Ishikawa (cell line): ENCODE measurements around the gene RNU6-1.

Experiments used
- CEBPB ChIP-seq: IDR thresholded peaks from 2 replicates; pipeline ENCODE4 v1.6.1; 2012
- CREB1 ChIP-seq: IDR thresholded peaks from 2 replicates; pipeline ENCODE4 v1.6.1; 2012; ENCODE audit warnings: low read depth
- EGR1 ChIP-seq: IDR thresholded peaks from 2 replicates; pipeline ENCODE4 v1.6.1; 2012
- EP300 ChIP-seq: IDR thresholded peaks from 2 replicates; pipeline ENCODE4 v1.6.1; 2012; ENCODE audit warnings: borderline replicate concordance
- FOXM1 ChIP-seq: IDR thresholded peaks from 2 replicates; pipeline ENCODE4 v1.6.1; 2012; ENCODE audit warnings: low read depth, borderline replicate concordance
- NFIC ChIP-seq: IDR thresholded peaks from 2 replicates; pipeline ENCODE4 v1.6.1; 2012
- RAD21 ChIP-seq: IDR thresholded peaks from 2 replicates; pipeline ENCODE4 v1.6.1; 2012; ENCODE audit warnings: low read depth
- TAF1 ChIP-seq: IDR thresholded peaks from 2 replicates; pipeline ENCODE4 v1.6.1; 2012; ENCODE audit warnings: low read depth, mild to moderate bottlenecking
- TCF12 ChIP-seq: IDR thresholded peaks from 2 replicates; pipeline ENCODE4 v1.6.1; 2012; ENCODE audit warnings: low read depth
- TEAD4 ChIP-seq: IDR thresholded peaks from 2 replicates; pipeline ENCODE4 v1.6.1; 2012
- YY1 ChIP-seq: IDR thresholded peaks from 2 replicates; pipeline ENCODE4 v1.6.1; 2012; ENCODE audit warnings: low read depth
- ZBTB7A ChIP-seq: IDR thresholded peaks from 2 replicates; pipeline ENCODE4 v1.6.1; 2012; ENCODE audit warnings: low read depth
- TF ChIP-seq, protein P1 (sequence below): IDR thresholded peaks from 2 replicates; pipeline ENCODE4 v1.6.1; 2012
- TF ChIP-seq, protein P2 (sequence below): IDR thresholded peaks from 2 replicates; pipeline ENCODE4 v1.6.1; 2012
- TF ChIP-seq, protein P3 (sequence below): IDR thresholded peaks from 2 replicates; pipeline ENCODE4 v1.6.1; 2012; ENCODE audit warnings: low read depth, mild to moderate bottlenecking

Gene RNU6-1

DNA sequence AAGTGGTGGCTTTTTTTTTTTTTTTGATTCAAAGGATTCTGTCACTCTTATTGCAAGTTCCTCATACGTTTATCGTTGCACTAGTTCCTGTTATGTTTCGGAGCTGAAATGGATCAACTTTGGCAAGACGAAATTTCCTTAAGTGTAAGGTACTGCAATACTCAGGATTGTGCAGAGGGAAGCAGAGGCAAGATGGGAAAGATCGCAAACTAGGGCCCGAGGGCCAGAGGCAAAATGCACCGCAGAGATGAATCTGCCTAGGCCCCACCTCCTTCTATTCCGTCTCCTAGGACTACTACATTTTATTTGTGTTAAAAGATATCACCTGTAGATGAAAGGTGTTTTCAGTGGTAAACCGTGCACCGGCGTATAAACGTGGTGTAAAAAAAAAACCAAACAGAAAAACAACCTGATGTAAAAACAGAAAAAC is 331 bp downstream of the RNU6-1 start:
- TF ChIP-seq EP300 (no peak), TCF12 (no peak), EGR1 (0 out of 2 replicates have a peak, but pooled peaks have one; percentile 15), FOXM1 (no peak)
- TF ChIP-seq, protein P1, sequence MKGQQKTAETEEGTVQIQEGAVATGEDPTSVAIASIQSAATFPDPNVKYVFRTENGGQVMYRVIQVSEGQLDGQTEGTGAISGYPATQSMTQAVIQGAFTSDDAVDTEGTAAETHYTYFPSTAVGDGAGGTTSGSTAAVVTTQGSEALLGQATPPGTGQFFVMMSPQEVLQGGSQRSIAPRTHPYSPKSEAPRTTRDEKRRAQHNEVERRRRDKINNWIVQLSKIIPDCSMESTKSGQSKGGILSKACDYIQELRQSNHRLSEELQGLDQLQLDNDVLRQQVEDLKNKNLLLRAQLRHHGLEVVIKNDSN, result no peak

DNA sequence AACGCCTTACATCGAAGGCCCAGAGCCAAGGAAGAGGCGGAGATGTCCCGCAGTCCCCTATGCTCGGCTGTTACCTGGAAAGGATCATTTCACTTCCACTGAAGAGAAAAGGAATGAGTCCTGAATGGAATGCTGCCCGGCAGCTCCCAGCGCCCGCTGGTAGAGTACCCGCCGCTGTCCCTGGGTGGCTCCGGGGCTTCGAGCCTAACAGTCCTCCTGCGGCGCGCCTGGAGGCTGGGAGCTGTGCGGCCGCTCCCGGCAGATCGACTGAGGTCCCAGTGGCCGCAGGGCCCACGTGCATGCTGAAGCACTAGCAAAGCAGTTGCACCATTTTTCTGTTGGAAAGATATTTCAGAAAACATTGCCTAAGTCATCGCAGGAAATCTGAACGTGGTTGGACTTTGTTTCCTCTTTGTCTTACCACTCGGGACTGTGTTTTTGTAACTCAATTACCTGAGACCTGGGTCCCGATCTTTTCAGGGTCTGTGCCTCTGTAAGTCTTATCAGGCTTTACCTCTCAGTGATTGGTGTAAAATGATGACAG is 984 bp downstream of the RNU6-1 start:
- TF ChIP-seq RAD21 (no peak), TAF1 (no peak), TEAD4 (no peak), FOXM1 (no peak), NFIC (no peak), CREB1 (no peak), EP300 (no peak), CEBPB (no peak), ZBTB7A (no peak), YY1 (no peak), EGR1 (no peak), TCF12 (no peak)
- TF ChIP-seq, protein P1, result 0 out of 2 replicates have a peak, but pooled peaks have one; percentile 33
- TF ChIP-seq, protein P2, sequence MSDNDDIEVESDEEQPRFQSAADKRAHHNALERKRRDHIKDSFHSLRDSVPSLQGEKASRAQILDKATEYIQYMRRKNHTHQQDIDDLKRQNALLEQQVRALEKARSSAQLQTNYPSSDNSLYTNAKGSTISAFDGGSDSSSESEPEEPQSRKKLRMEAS, result peak; percentile 93
- TF ChIP-seq, protein P3, sequence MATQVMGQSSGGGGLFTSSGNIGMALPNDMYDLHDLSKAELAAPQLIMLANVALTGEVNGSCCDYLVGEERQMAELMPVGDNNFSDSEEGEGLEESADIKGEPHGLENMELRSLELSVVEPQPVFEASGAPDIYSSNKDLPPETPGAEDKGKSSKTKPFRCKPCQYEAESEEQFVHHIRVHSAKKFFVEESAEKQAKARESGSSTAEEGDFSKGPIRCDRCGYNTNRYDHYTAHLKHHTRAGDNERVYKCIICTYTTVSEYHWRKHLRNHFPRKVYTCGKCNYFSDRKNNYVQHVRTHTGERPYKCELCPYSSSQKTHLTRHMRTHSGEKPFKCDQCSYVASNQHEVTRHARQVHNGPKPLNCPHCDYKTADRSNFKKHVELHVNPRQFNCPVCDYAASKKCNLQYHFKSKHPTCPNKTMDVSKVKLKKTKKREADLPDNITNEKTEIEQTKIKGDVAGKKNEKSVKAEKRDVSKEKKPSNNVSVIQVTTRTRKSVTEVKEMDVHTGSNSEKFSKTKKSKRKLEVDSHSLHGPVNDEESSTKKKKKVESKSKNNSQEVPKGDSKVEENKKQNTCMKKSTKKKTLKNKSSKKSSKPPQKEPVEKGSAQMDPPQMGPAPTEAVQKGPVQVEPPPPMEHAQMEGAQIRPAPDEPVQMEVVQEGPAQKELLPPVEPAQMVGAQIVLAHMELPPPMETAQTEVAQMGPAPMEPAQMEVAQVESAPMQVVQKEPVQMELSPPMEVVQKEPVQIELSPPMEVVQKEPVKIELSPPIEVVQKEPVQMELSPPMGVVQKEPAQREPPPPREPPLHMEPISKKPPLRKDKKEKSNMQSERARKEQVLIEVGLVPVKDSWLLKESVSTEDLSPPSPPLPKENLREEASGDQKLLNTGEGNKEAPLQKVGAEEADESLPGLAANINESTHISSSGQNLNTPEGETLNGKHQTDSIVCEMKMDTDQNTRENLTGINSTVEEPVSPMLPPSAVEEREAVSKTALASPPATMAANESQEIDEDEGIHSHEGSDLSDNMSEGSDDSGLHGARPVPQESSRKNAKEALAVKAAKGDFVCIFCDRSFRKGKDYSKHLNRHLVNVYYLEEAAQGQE, result no peak

DNA sequence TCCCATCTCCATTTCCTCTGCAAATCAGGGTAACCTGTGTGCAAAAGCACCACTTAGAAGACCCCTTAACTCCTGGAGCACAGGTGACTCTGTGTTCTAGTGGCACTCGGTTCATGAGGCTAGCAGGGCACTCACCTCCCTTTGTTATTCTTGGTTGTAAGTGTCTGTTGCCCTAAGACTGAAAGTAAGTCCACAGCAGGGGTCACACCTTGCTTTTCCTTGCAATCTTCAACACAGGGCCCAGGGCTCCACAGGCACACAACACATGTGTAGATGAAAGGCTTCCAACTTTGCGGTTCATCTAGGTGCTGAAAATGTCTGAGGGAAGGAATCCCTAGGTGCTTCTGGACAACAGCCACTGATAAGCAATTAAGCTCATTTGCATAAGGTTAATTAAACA is 2.9 kb downstream of the RNU6-1 start:
- TF ChIP-seq, protein P3, result no peak
- TF ChIP-seq EGR1 (no peak), CREB1 (no peak), TCF12 (no peak), FOXM1 (no peak), YY1 (no peak), TAF1 (no peak)

DNA sequence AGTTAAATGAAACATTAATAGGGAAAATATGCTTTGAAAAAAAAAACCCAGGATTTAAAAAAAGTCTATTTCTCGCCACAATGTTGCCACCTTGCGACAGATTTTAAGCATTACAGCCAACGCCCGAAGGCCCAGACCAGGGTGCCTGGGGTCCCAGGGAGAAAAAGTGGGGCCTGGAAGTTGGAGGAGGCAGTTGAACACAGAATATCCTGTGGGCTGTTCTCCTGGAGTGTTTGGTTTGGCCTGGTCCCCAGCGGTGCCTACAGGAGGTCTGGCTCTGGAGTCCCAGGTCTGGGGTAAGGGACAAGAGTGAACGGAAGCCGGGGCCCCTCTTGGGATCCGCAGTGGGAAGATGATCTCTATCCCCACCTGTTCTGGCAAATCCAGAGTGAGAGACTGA is 3.4 kb downstream of the RNU6-1 start:
- TF ChIP-seq RAD21 (peak; percentile 84), TEAD4 (no peak)

DNA sequence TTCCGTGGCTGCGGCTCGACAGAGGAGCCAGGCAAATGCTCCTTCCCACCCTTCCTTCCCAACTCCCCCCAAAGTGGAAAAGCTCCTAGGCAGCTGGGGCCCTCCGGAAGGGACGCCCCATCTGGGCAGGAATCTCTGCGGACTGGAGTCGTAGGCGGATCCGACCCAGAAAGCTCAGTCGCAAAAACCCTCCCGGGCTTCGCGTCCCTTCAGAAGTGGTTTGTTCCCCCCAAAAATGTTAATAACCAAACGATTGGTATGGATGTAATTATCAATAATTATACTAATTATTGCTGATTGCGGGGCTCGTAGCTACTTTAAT is 3.8 kb downstream of the RNU6-1 start:
- TF ChIP-seq, protein P3, result no peak
- TF ChIP-seq, protein P1, result no peak
- TF ChIP-seq EGR1 (no peak), NFIC (no peak), CEBPB (no peak), CREB1 (no peak), RAD21 (no peak), TEAD4 (no peak), ZBTB7A (no peak), YY1 (no peak), EP300 (no peak), TAF1 (no peak), TCF12 (no peak)
- TF ChIP-seq, protein P2, result no peak
